DOHH2 (cell line): Measurements from ENCODE around the gene SRMS.

ENCODE experiments used
- H3F3A ChIP-seq: fragments of 200-600 bp; sonication (generic), shearing (Covaris generic); 2 replicates; pipeline ENCODE4 v1.6.0; 2016; ENCODE audit warnings: antibody characterized with exemption, mild to moderate bottlenecking; ENCODE audit not compliant: control insufficient read depth, insufficient read depth
- H3K27ac ChIP-seq: fragments of 200-600 bp; sonication (generic); 2 replicates; pipeline ENCODE4 v1.5.1; 2014; ENCODE audit warnings: low read depth, mild to moderate bottlenecking, low read length, moderate library complexity
- H3K27me3 ChIP-seq: fragments of 200-600 bp; sonication (generic); 2 replicates; pipeline ENCODE4 v1.6.1; 2014; ENCODE audit warnings: mild to moderate bottlenecking, low read length, mixed read lengths; ENCODE audit not compliant: control insufficient read depth
- H3K36me3 ChIP-seq: fragments of 200-600 bp; sonication (generic); 2 replicates; pipeline ENCODE4 v1.6.1; 2014; ENCODE audit warnings: mild to moderate bottlenecking, low read length, moderate library complexity, mixed read lengths; ENCODE audit not compliant: control insufficient read depth
- H3K4me1 ChIP-seq: fragments of 200-600 bp; sonication (generic); 2 replicates; pipeline ENCODE4 v1.6.1; 2014; ENCODE audit warnings: mild to moderate bottlenecking, low read length, mixed read lengths; ENCODE audit not compliant: control insufficient read depth
- H3K4me2 ChIP-seq: fragments of 200-600 bp; sonication (generic); 2 replicates; pipeline ENCODE4 v1.6.0; 2014; ENCODE audit warnings: mild to moderate bottlenecking, low read length, moderate library complexity
- H3K4me3 ChIP-seq: fragments of 200-600 bp; sonication (generic); 2 replicates; pipeline ENCODE4 v1.5.1; 2014; ENCODE audit warnings: mild to moderate bottlenecking, low read length, mixed read lengths
- H3K79me2 ChIP-seq: fragments of 200-600 bp; sonication (generic); 2 replicates; pipeline ENCODE4 v1.6.1; 2014; ENCODE audit warnings: mild to moderate bottlenecking, low read length, mixed read lengths; ENCODE audit not compliant: control insufficient read depth
- H3K9me2 ChIP-seq: fragments of 200-600 bp; sonication (generic); replicated peaks from 2 replicates; pipeline ENCODE4 v1.6.1; 2014; ENCODE audit warnings: mild to moderate bottlenecking, low read length, mixed read lengths; ENCODE audit not compliant: control insufficient read depth
- H3K9me3 ChIP-seq: fragments of 200-600 bp; sonication (generic); 2 replicates; pipeline ENCODE4 v1.6.1; 2014; ENCODE audit warnings: antibody characterized with exemption, low read length, mixed read lengths; ENCODE audit not compliant: control insufficient read depth, insufficient read depth
- H4K20me1 ChIP-seq: fragments of 200-600 bp; sonication (generic); 2 replicates; pipeline ENCODE4 v1.6.0; 2014; ENCODE audit warnings: low read depth, mild to moderate bottlenecking, antibody characterized with exemption, low read length, moderate library complexity; ENCODE audit not compliant: control insufficient read depth, insufficient read depth
- CTCF ChIP-seq: fragments of 200-600 bp; sonication (generic); IDR thresholded peaks from one replicate; pipeline ENCODE4 v1.5.1; 2014; ENCODE audit warnings: antibody characterized with exemption, mild to moderate bottlenecking, low read depth, low read length; ENCODE audit not compliant: poor library complexity, severe bottlenecking
- EZH2phosphoT487 ChIP-seq: fragments of 200-600 bp; sonication (generic); IDR thresholded peaks from 2 replicates; pipeline ENCODE4 v1.6.1; 2017; ENCODE audit warnings: borderline replicate concordance, mild to moderate bottlenecking, antibody characterized with exemption, low read length, moderate library complexity, mixed read lengths

The SRMS gene

GRCh38 chr20:63492982-63493381 is 54.6 kb downstream of the SRMS start:
- TF ChIP-seq EZH2phosphoT487, result no peak
- Histone ChIP-seq H3K9me2 (no peaks in the 10 kb centered on the region), H3K79me2 (no peaks in the 10 kb centered on the region), H3K36me3 (no peaks in the 10 kb centered on the region), H3K4me2 (no peak overlapping the region), H3F3A (no peaks in the 10 kb centered on the region), H3K4me1 (0 out of 2 replicates have a peak, but pooled peaks cover 4% of the 10 kb centered on the region), H3K9me3 (no peaks in the 10 kb centered on the region), H4K20me1 (peaks cover 9% of the 10 kb centered on the region; the same call in 1 of the 2 replicates), H3K4me3 (no peak overlapping the region), H3K27me3 (peaks cover 4% of the 10 kb centered on the region; the same call in 1 of the 2 replicates), H3K27ac (no peak overlapping the region)

DNA sequence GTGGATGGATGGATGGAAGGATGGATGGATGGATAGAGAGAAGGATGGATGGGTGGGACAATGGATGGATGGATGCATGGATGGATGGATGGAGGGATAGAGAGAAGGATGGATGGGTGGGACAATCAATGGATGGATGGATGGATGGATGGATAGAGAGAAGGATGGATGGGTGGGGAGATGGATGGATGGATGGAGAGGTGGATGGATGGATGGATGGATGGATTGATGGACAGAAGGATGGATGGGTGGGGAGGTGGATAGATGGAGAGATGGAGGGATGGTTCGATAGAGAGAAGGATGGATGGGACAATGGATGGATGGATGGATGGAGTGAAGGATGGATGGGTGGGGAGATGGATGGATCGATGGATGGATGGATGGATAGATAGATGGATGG is 55.0 kb downstream of the SRMS start:
- H4K20me1 ChIP-seq, result peaks cover 9% of the 10 kb centered on the region; the same call in 1 of the 2 replicates
- no peak overlapping the region for H3K4me2 ChIP-seq
- 0 out of 2 replicates have a peak, but pooled peaks cover 4% of the 10 kb centered on the region for H3K4me1 ChIP-seq
- H3K9me3 ChIP-seq, result no peaks in the 10 kb centered on the region
- H3K36me3 ChIP-seq, result no peaks in the 10 kb centered on the region
- TF ChIP-seq CTCF, result no peak
- no peak for TF ChIP-seq EZH2phosphoT487
- peaks cover 4% of the 10 kb centered on the region; the same call in 1 of the 2 replicates for H3K27me3 ChIP-seq
- no peak overlapping the region for H3K27ac ChIP-seq
- no peak overlapping the region for H3K4me3 ChIP-seq
- no peaks in the 10 kb centered on the region for H3K79me2 ChIP-seq
- no peaks in the 10 kb centered on the region for H3F3A ChIP-seq
- H3K9me2 ChIP-seq, result no peaks in the 10 kb centered on the region

DNA sequence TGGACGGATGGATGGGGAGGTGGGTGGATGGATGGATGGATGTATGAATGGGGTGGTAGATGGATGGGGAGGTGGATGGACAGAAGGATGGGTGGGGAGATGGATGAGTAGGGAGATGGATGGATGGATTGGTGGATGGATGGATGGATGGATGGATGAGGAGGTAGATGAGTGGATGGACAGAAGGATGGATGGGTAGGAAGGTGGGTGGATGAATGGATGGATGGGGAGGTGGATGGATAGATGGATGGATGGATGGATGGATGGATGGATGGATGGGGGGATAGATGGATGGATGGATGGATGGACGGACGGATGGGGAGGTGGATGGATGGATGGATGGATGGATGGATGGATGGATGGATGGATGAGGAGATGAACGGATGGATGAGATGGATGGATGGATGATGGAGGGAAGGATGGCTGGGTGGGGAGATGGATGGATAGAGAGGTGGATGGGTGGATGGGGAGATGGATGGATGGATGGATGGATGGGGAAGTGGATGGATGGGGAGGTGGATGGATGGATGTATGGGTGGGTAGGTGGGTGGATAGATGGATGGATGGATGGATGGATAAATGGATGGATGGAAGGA is 55.8 kb downstream of the SRMS start:
- no peak for TF ChIP-seq EZH2phosphoT487
- no peak for TF ChIP-seq CTCF
- Histone ChIP-seq H3K4me1 (0 out of 2 replicates have a peak, but pooled peaks cover 4% of the 10 kb centered on the region), H3K9me2 (no peaks in the 10 kb centered on the region), H4K20me1 (peaks cover 5% of the 10 kb centered on the region; the same call in 1 of the 2 replicates), H3K79me2 (no peaks in the 10 kb centered on the region), H3K9me3 (no peaks in the 10 kb centered on the region), H3K36me3 (no peaks in the 10 kb centered on the region), H3K4me2 (no peak overlapping the region), H3F3A (no peaks in the 10 kb centered on the region), H3K27me3 (peaks cover 4% of the 10 kb centered on the region; the same call in 1 of the 2 replicates), H3K4me3 (no peak overlapping the region), H3K27ac (no peak overlapping the region)

DNA sequence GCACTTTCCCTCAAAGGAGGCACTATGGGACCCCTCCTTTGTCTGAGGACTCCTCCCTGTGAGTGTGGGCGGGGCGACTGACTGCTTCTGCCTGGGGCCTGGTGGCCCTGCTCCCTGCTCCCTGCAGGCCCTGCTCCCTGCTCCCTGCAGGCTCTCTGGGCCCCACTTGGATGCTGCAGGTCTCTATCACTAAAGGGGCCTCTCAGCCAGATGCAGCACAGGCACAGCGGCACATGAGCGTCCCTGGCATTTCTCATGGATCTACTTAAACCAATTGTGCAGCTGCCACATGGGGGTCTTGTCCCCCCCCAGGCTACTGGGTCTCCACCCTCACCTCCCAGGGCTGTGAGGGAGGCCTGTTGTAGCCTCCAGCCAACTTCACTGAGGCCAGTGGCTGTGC is 56.5 kb downstream of the SRMS start:
- no peaks in the 10 kb centered on the region for H4K20me1 ChIP-seq
- H3K79me2 ChIP-seq, result no peaks in the 10 kb centered on the region
- H3K36me3 ChIP-seq, result no peaks in the 10 kb centered on the region
- TF ChIP-seq CTCF (no peak), EZH2phosphoT487 (no peak)
- no peak overlapping the region for H3K4me2 ChIP-seq
- no peak overlapping the region for H3K27ac ChIP-seq
- no peaks in the 10 kb centered on the region for H3F3A ChIP-seq
- H3K4me1 ChIP-seq, result no peaks in the 10 kb centered on the region
- no peaks in the 10 kb centered on the region for H3K9me2 ChIP-seq
- H3K27me3 ChIP-seq, result no peaks in the 10 kb centered on the region
- H3K4me3 ChIP-seq, result no peak overlapping the region
- no peaks in the 10 kb centered on the region for H3K9me3 ChIP-seq
